Stimulated activated naive CD4-positive, alpha-beta T cell (primary cell): ENCODE data around the gene RPS6KA2.
"Not testable (repeated sequence)": the region's sequence is repeated elsewhere in the genome, so short reads cannot be mapped to it uniquely, and the experiment has no call there.

Experiments used
- DNase-seq, 6 experiments: peaks; one replicate each; lab custom pipeline; 2025; lab: John Stamatoyannopoulos, UW

Gene RPS6KA2

GRCh38 chr6:166591961-166592520, 35.0 kb downstream of the RPS6KA2 start:
- no peak for DNase-seq

- no peak for DNase-seq
Observed at GRCh38 chr6:166591026-166591425, 36.0 kb downstream of the RPS6KA2 start.

- DNase-seq: no peak
Observed at GRCh38 chr6:166589786-166590574, 37.1 kb downstream of the RPS6KA2 start.

- DNase-seq: no peak
Observed at GRCh38 chr6:166589337-166589731, 37.7 kb downstream of the RPS6KA2 start.

GRCh38 chr6:166588691-166589336, 38.2 kb downstream of the RPS6KA2 start:
- DNase-seq: no peak

- DNase-seq: no peak
Observed at GRCh38 chr6:166587631-166588413, 39.2 kb downstream of the RPS6KA2 start.

GRCh38 chr6:166586424-166587156, 40.5 kb downstream of the RPS6KA2 start, which contains the start of gene RAMACL:
Gene RAMACL (minus strand): TSS chr6:166586678. CDS start chr6:166586477, 201 bp downstream.
- peak in 4 of 6 experiments; percentile 17 to 37 (median 24) for DNase-seq

- DNase-seq: no peak
Observed at GRCh38 chr6:166584853-166585429, 42.1 kb downstream of the RPS6KA2 start.

GRCh38 chr6:166584155-166584554, 42.9 kb downstream of the RPS6KA2 start:
- DNase-seq: no peak

GRCh38 chr6:166583230-166583965, 43.7 kb downstream of the RPS6KA2 start:
- DNase-seq: no peak

GRCh38 chr6:166582258-166582657, 44.8 kb downstream of the RPS6KA2 start:
- DNase-seq: no peak

- DNase-seq: not testable (repeated sequence)
Observed at GRCh38 chr6:166581801-166582200, 45.2 kb downstream of the RPS6KA2 start.

GRCh38 chr6:166581091-166581511, 46.0 kb downstream of the RPS6KA2 start:
- no peak for DNase-seq

GRCh38 chr6:166580076-166581050, 46.7 kb downstream of the RPS6KA2 start:
- DNase-seq: no peak

- DNase-seq: no peak
Observed at GRCh38 chr6:166579237-166579850, 47.7 kb downstream of the RPS6KA2 start.

- no peak for DNase-seq
Observed at GRCh38 chr6:166578536-166579236, 48.4 kb downstream of the RPS6KA2 start.

- no peak for DNase-seq
Observed at GRCh38 chr6:166575205-166575604, 51.8 kb downstream of the RPS6KA2 start.
